Measurements from ENCODE around the gene DNAJC5G. TPM values are rescaled to one million over a fixed set of nuclear protein-coding genes. Genes with fewer than 3 reads are reported as not detected.

DNAJC5G gene
- total and polyA plus RNA-seq, 2 of the 13 experiments (the other 11 are each of a cell fraction or from before 2014, with no cell fraction given), result 0.05 TPM; not detected in 1

DNA sequence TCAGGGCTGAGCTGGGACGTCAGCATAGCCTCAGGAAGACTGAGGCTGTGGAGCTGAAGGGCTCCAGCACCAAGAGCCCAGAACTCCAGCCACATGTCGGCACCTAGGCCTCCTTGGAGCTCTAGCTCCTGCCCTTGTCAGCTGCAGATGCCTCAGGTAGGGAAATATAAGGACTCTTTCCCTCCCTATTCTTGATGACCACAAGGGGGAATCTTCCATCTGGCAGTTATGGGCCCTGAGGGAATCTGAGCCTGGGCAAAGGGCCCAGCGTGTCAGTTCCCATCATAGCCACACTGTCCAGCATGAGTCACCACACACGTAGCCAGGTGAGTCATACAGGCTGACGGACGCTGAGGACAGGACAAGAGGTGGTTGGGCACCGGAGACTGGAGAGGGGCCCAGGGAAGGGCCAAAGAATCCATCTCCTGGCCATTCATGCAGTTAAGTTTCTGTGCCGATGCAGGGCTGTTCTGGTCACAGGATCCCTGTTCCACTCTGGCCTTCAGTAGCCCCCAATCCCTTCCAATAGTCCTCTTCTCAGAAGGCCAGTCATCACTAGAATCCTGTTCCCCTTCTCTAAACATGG, 45.8 kb downstream of the DNAJC5G start (continued):
- peak; percentile 76; the same call in 1 of the 2 replicates for TF ChIP-seq ATF2 (CRISPR knock-in tag; IDR thresholded peaks at IDR 0.05)
- no peak for TF ChIP-seq SOX6 (IDR thresholded peaks at IDR 0.05)
- peak; percentile 79 for TF ChIP-seq SOX6 (CRISPR knock-in tag; IDR thresholded peaks at IDR 0.05)
- TF ChIP-seq PPARG (CRISPR knock-in tag; conservative IDR thresholded peaks at IDR 0.05), result peak; percentile 85
- peak; percentile 78 for TF ChIP-seq MEF2D (CRISPR knock-in tag; IDR thresholded peaks at IDR 0.05)
- no peak; the same call in 1 of the 2 replicates for TF ChIP-seq SP5 (CRISPR knock-in tag; IDR thresholded peaks at IDR 0.05; ENCODE audit: borderline replicate concordance, low read depth)
- TF ChIP-seq ZC3H4 (CRISPR knock-in tag; IDR thresholded peaks at IDR 0.05; ENCODE audit: borderline replicate concordance), result peak; percentile 27; the same call in 1 of the 2 replicates
- TF ChIP-seq PAF1 (CRISPR knock-in tag; IDR thresholded peaks at IDR 0.05), result no peak
- no peak for TF ChIP-seq ZNF329 (CRISPR knock-in tag; IDR thresholded peaks at IDR 0.05; ENCODE audit: low read depth)
- no peak for TF ChIP-seq RARG (CRISPR knock-in tag; IDR thresholded peaks at IDR 0.05; ENCODE audit: low read depth)
- no peak for TF ChIP-seq ZNF34 (CRISPR knock-in tag; IDR thresholded peaks at IDR 0.05; ENCODE audit: borderline replicate concordance)
- peak; percentile 74; the same call in 1 of the 2 replicates for TF ChIP-seq ZBED4 (CRISPR knock-in tag; IDR thresholded peaks at IDR 0.05; ENCODE audit: borderline replicate concordance)
- TF ChIP-seq AGO1 (IDR thresholded peaks at IDR 0.05; ENCODE audit: low read depth, low read length, poor library complexity, severe bottlenecking), result no peak
- peak; percentile 99 for TF ChIP-seq FOSL1 (CRISPR knock-in tag; IDR thresholded peaks at IDR 0.05; ENCODE audit: borderline replicate concordance)
- TF ChIP-seq ZNF878 (CRISPR knock-in tag; IDR thresholded peaks at IDR 0.05), result 0 out of 2 replicates have a peak, but pooled peaks have one; percentile 26
- peak; percentile 80; the same call in 1 of the 2 replicates for TF ChIP-seq ZNF619 (CRISPR knock-in tag; IDR thresholded peaks at IDR 0.05)
- no peak for TF ChIP-seq MLX (CRISPR knock-in tag; IDR thresholded peaks at IDR 0.05)
- TF ChIP-seq ZNF703 (CRISPR knock-in tag; IDR thresholded peaks at IDR 0.05; ENCODE audit: borderline replicate concordance), result no peak
- no peak for TF ChIP-seq ZNF558 (CRISPR knock-in tag; IDR thresholded peaks at IDR 0.05; ENCODE audit: borderline replicate concordance)
- no peak for TF ChIP-seq ZNF282 (IDR thresholded peaks at IDR 0.05; ENCODE audit: partially characterized antibody)
- TF ChIP-seq SALL1 (CRISPR knock-in tag; IDR thresholded peaks at IDR 0.05), result peak; percentile 95
- TF ChIP-seq, protein P1, sequence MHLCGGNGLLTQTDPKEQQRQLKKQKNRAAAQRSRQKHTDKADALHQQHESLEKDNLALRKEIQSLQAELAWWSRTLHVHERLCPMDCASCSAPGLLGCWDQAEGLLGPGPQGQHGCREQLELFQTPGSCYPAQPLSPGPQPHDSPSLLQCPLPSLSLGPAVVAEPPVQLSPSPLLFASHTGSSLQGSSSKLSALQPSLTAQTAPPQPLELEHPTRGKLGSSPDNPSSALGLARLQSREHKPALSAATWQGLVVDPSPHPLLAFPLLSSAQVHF (CRISPR knock-in tag; IDR thresholded peaks at IDR 0.05), result no peak
- no peak for TF ChIP-seq ZNF275 (CRISPR knock-in tag; IDR thresholded peaks at IDR 0.05; ENCODE audit: borderline replicate concordance)
